Activated CD4-positive, CD25-positive, alpha-beta regulatory T cell treated with anti-CD3 and anti-CD28 coated beads, Interleukin-2, amount 50 U/mL, for 24 hours (primary cell): ENCODE results near the gene OSBPL3.
A peak's percentile ranks its signal among the peaks of the same experiment; 100 is the strongest.

Experiments used
- ATAC-seq, 2 donors: fragments of 150-1000 bp; cut with Tn5 transposase; one replicate each; pipeline ENCODE4 v1.10.0; 2021; ENCODE audit warnings: mild to moderate bottlenecking in 1 of 2, moderate library complexity in 1 of 2

The OSBPL3 gene

DNA sequence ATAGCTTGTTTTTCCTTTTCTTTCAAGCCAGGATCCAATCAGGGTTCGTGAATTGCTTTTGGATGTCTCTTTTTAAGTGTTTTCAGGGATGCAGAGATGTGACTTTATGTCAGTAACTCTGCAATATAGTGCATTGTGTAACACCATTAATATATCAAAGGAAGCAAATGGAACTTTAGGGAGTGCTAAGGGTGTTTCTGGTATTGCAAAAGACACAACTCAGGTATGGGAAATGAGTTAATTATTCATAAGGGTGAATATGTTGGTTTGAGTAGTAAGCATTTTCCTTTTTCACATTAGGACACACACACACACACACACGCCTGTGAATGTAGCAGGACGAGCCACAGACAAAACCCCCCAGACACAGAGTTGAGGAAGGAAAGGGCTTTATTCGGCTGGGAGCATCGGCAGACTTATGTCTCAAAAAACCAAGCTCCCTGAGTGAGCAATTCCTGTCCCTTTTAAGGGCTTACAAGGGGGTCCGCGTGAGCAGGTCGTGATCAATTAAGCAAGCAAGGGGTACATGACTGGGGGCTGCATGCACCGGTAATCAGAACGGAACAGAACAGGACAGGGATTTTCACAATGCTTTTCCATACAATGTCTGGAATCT lies 190.9 kb downstream of the OSBPL3 start:
- no peak for ATAC-seq

DNA sequence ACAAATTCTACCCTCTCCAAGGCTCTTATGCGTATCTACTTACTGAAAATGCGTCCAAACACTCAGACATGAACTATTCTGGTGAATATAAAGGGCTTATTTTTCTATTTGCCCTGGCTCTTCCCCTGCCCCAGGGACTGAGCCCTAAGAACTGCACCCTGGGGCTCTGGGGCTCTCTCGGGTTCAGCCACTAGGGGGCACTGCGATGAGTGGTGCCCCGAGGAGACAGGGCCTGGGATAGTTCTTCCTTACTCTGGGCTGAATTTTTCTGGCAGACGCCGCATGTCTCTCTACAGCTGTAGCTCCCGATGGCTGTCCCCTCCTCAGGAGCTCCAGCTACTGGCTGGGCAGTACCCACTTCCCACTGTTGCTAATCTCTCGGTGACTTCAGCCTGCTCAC lies 191.9 kb downstream of the OSBPL3 start:
- no peak for ATAC-seq

DNA sequence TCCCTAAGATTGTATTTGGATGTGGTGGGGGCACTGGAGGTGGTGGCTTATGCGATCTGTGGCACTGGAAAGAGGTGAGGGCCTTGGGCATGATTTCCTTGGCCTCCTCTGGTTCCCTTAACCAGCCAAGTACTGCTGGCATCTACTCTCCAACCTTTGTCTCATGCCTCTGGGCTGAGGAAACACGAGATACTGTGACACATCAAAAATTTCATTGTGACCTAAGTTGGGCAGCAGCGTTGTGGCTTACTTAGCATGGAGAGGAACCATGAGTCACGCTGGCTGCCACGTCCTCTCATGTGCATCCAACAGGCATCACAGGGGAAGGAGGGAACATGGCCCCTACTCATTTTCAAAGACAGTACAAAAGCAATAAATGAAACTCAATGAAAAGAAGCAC lies 193.0 kb downstream of the OSBPL3 start:
- ATAC-seq, result peak; percentile 56 to 65

DNA sequence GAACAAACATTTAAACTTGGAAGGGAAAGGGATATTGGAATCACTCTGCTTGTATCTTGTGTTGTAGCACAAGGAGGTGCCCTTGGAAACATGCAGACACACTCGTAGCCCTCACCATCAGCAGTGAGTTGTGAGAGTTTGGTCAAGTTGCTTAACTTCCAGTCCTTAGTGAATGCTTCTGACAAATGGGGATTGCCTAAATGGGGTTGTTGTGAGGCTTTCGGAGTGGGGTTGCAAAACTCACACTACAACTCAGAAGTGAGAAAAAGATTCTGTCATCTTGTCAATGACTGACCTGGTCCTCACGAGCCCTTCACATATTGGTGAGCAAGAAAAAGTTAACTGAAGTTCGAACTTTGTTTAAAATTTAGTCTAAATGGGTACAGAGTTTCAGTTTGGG lies 193.7 kb downstream of the OSBPL3 start:
- no peak for ATAC-seq

DNA sequence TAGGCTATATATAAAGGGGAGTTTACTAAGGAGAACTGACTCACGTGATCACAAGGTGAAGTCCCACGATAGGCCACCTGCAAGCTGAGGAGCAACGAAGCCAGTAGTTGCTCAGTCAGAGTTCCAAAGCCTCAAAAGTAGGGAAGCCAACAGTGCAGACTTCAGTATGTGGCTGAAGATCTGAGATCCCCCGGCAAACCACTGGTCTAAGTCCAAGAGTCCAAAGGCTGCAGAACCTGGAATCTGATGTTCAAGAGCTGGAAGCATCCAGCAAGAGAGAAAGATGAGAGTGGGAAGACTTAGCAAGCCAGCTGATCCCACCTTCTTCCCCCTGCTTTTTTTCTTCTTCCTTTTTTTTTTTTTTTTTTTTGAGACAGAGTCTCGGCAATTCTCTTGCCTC lies 195.7 kb downstream of the OSBPL3 start:
- no peak for ATAC-seq

DNA sequence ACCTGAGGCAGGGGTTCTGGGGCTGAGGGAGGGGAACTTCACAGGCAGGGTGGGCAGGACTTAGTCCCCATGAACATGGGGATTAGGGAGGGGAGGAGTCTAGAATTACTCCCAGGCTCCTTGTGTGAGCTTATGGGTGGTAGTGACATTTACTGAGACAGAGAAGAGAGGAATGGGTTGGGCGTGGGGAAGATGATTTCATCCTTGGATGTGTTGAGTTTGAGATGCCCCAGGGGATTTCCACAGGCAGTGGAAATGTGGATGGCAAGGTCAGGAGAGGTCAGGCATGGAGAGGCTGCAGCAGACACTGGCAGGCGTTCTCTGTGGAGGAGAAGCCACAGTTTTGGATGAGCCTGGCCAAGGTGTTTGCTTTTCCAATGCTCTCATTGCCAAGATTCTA lies 196.3 kb downstream of the OSBPL3 start:
- ATAC-seq, result no peak

DNA sequence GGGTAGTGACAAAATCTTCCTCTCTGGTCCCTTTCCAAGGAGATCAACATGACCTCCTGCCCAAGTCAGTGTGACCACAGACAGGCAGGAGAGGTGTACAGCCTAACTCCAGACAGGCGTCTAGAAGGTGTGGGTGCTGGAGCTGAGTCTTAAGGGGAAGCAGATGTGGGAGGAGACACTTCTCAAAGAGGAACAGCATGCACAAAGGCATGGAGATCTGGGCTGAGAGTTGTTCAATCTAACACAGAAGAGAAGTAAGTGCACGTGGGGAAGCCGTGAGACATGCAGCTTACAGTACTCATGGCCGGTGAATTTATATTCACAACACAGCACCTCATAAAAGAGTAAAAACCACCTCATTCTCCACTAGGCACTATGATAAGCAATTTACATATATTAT lies 198.9 kb downstream of the OSBPL3 start:
- ATAC-seq, result no peak

DNA sequence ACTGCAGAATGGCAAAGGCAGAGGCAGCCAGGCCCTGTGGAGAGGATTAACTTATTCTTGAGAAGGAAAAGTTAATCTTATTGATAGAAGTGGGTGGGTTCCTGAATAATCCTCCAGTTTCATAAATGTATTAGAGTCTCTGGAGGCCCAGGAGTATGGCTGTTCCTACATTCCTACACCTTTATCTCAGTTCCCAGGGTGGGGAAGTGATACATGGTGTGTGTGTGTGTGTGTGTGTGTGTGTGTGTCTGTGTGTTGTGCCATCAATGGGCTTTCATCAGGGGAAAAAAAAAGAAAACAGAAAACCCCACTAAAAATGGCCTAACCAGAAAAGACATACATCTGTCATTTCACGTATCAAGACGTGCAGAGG lies 200.7 kb downstream of the OSBPL3 start:
- peak in 1 of 2 donors; percentile 20 for ATAC-seq

DNA sequence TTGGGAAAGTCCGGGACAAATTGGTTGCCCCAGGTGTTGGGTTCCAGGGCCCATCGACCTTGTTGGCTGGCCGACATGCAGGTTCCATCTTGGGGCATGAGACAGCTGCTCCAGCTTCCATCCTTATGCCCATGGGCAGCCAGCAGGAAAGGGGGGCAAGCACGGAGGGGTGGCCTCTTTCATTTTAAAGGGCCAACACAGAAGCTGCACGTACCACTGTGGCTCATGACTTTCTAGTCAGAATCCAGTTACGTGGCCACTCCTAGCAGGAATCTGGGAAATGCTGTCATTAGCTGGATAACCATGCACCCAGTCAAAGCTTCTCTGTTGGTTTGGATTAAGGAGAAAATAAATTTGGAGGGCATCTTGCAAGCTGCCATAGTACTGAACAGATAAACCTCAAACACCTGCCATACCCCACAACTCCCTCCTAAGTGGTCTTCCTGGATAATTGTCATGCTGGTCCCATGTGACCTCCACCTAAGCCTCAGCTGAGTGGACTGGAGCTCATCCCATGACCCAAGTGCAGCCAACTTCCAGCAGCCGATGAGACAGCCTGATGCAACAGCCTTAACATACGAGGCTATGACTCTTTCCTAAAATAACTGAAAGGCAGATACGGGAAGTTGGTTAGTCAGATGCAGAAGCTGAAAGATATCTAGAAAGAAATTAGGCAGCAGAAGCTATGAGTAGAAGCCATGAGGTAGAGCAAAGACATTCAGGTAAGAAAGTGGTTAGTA lies 201.3 kb downstream of the OSBPL3 start:
- ATAC-seq, result no peak

DNA sequence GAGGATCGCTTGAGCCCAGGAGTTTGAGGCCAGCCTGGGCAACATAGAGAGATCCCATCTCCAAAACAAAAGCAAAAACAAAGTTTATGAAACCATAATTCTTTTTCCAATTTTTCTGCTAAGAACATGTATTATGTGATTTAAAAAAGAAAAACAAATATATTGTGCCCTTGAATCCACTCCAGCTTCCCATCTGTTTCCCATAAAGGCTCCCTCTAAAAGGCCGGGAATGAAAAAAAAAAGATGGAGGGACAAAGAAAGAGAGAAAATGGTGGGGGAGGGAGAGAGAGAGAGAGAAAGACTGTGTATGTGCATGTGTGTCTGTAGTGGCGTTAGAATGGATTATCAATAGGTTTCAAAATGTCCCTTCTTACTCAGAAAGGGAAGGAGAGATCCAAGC lies 202.2 kb downstream of the OSBPL3 start:
- no peak for ATAC-seq

DNA sequence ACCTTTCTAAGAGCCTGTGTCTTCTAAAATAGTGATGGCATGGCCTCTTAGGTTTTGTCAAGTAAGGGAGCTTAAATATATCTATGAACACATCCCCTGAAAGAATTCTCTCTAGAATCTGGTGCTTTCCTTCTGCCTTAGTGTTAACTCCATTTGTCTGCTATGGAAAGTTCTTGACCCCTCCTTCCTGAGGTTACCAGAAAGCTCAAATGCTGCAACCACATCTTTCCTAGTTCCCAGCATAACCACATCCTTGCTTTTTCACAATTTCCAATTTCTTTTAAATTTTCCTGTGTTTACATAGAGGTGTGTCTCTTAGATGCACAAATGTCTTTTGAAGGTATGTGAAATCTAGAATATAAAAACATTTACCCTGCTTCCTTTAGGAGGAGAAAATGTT lies 206.3 kb downstream of the OSBPL3 start:
- no peak for ATAC-seq

DNA sequence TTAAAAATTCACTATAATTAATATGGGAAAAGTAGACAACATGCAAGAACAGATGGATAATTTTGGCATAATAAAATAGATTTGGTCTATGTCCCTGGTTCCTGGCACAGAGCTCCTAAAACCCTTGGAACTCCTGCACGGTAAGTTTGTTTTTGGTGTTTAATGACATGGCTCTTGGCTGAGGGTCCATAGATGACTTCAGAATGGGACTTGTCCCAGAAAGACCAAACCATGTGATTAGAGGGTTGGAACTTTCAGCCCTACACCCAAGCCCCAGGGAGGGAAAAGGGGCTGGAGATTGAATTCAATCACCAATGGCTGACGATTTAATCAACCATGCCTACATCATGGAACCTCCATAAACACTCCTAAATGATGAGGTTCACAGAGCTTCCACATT lies 210.1 kb downstream of the OSBPL3 start:
- ATAC-seq, result no peak

DNA sequence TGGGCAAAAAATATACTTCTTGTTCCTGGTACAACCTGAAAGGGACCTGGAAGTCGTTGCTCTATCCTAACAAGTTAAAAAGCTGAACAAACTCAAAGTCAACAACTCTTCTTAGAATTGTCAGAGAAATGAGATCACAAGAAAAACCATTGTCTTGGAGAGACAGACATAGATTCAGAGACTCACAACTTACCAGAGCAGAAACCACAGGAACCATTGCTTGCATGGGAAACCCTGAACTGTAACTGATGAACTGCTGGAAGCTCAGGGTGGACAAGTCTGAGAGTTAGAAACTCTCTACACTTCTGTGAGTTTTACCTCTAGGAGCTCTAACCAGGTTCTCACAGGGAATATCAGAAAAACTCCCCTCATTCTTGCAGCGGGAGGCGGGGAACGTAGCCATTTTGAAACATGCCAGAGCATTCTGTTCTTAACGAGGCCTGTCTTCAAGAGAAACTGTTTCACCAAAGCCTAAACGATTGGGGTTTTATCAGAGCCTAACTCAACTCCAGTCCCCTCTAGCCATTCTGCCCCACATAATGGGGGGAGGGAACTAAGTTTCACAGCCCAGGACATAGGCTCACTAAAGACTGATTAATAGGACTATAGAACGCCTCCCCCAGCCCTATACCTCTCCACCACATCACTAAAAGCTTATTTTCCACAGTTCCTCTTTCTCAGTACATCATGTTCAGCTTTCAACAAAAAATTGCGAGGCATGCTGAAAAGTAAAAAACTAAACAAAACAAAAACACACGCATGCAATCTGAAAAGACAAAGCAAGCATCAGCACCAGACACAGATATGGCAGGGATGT lies 210.8 kb downstream of the OSBPL3 start:
- ATAC-seq, result no peak

DNA sequence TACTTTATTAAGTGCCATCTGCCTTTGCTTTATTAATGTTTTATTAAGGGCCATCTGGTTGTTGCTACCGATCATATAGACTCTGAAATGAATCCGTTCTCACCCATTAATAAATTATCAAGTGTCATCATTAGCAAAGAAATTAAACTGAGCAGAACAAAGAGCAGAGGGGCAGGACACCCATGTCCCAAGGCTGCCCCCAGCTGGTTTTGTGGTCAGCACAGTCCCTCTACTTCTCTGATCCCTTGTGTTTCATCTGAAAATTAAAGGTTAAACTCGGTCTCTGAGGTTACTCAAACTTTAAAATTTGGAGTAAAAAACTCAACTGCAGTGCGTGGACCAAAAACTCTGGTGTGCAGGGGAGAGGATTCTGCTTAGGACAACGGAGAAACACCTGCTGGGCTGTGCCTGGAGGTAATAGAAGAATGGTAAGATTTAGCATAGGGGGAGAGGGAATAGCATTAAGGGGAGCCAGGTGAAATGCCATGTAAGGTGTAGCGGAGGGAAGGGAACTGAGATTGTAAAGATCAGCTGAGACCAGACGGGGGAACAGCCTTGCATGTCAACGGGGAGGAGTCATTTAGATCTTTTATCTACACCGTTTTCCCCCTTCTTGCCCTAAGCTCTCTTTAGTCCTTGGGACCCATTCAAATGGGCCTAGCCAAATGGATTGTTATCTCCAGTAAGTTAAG lies 212.0 kb downstream of the OSBPL3 start:
- ATAC-seq, result no peak

DNA sequence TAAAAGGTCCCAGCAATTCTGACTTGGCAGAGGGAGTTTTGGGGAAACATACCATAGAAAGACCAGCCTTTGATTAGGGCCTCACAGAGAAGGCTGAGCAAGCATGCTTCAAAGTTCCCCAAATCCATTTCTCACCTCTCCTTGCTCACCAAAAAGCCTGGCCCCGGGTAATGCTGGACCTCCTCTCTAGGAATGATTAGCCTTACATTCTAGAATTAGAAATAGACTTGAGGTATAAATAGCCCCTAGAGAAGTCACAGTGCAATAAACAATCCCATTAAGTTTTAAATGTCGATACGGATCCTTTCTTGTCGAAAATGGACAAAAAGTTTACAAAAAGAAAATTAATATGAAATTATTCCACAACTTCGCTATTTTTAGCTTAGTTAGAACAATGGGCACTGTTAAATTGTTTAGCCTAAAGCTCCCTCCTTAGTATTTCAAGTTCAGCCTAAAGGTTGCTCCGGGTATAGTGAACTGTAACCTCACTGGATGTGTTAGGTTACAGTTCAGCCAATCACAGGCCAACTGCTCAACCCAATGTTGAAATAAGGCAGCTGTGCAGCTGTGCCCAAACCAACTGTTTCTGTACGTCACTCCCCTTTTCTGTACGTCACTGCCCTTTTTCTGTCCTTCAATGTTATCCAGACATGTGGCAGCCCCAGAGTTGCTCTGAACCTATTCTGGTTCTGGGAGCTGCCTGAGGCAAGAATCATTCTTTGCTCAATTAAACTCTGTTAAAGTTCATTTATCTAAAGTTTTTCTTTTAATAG lies 214.8 kb downstream of the OSBPL3 start:
- ATAC-seq, result no peak

DNA sequence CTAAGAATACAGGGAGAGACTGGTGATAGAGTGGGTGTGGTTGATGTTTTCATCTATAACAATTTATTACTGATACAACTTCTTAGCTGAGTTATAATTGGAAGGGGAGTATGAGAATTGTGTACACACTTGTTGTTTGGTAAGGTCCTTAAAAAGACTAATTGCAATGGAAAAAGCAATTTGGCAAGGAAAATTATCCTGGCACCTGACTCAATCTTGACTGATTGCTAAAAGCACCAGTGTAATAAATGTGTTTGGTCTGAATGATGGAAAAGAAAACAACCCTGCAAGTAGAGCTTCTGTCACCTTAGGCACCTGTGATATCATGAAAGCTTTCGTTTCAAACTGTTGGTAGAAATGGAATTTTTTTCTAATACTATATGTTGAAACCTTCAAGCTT lies 216.0 kb downstream of the OSBPL3 start:
- no peak for ATAC-seq

DNA sequence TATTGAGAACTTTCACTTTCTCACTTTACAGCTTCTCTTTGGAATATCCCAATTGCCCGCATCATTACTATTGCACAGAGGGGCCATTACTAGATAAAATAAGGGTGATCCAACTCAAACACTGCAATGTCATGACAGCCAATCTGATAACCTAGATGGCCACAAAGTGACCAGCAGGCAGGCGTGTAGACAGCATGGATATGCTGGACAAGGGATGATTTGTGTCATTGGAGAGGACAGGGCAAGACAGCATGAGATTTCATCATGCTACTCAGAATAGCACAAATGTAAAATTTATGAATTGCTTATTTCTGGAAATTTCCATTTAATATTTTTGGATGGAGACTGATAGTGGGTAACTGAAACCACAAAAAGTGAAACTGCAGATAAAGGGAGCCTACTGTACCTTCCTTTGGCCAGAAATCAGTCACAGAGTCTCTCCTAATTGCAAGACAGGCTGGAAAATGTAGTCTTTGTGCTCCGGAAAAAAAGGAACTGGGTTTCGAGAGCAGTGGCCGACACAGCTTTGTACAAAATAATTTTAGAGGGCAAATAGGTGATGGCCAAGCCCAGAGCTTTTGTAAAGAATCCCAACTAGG lies 216.6 kb downstream of the OSBPL3 start:
- ATAC-seq, result no peak

DNA sequence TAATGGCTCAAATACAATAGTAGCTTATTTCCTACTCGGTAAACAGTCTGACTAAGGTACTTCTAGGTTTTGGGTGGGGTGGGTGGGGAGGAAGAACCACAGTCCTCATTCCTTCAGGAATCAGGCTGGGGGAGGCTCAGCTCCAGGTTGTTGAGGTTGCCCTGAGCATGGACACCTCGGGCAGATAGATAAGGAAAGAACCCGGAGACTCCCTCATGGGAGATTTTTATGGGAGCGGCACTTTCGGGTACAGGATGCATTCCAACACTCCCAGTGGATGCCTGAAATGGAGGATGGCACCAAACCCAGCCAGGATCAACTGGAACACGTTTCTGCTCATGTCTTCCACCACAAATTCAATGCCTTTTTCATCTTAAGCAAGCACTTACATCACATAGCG lies 217.2 kb downstream of the OSBPL3 start:
- no peak for ATAC-seq

DNA sequence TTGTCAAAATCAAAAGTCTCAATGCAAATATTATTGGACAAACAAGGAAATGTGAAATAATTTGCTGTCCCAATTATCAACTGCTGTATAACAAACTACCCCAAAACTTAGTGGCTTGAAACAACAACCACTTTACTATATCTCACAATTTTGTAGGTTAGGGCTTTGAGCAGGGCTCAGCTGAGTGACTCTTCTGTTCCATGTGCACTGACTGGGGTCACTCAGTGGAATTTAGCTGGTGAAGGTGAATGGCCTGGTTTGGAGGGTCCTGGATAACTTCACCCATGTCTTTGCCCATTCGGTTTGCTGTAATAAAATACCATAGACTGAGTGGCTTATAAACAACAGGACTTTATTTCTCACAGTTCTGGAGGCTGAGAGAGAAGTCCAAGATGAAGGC lies 219.0 kb downstream of the OSBPL3 start:
- ATAC-seq, result no peak

DNA sequence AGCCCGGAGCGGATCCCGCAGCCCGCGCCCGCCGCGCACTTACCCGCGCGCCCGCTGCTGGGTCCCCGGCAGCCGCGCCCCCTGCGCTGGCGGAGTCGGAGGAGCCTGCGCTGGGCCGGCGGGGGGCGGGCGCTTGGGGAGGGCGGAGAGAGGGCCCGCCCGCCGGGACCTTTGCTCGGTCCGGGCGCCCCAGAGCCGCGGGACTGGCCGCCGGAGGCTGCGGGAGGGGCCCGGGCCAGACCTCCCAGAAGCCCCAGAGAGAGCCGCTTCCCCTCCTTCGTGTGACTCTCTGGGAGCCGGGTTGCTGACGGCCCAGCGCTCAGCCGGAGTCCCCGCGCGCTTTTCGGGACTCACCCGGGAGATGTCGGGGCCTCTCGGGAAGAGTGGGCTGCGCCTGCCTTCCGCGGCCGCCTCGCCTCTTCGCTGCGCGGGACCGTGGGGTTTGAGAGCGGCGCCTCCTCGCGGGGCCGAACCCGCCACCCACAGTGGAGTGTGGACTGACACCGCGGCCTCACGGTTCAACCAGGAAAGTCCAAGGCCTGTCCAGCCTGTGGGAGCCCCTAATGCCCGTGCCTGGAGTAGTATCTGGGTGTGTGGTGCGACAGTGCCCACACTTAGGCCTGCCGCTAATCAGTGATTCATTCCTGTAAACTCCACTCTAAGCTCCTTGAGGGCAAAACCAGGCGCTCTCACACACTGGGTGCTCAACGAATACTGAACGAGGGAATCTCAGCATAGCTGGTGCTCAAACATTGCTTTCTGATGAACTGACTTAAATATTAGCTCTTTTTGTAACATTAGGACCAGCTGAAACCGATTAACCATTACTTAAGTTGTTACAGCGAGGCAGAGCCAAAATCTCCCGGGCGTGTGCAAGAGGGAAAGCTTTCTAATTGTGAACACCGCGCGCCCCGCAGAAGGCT lies 222.4 kb downstream of the OSBPL3 start, which contains the start of gene GSDME:
TSS of gene GSDME (minus strand) at position 112 of the 923 bp plus-strand sequence. CDS start 7,690 bp downstream, outside the sequence.
- ATAC-seq, result peak; percentile 28 to 55
